Globus pallidus (tissue), 1 donor: ENCODE measurements around the gene PKHD1.

Experiments
- DNase-seq: peaks from one replicate; pipeline ENCODE4 v3.0.0-alpha.2; 2015; ENCODE audit warnings: low spot score

Gene PKHD1

GRCh38 chr6:52087498-52087999, at the start of gene PKHD1:
PKHD1 (minus strand) TSS chr6:52087613; CDS start chr6:52084933, 2,680 bp downstream.
- DNase-seq = no peak

GRCh38 chr6:52136934-52137467, 49.6 kb upstream of the PKHD1 start:
- no peak for DNase-seq

- DNase-seq = no peak
These were observed 48.6 kb upstream of the PKHD1 start for GRCh38 chr6:52136055-52136454.

- DNase-seq = no peak
These were observed 47.8 kb upstream of the PKHD1 start for GRCh38 chr6:52135217-52135616.

- no peak for DNase-seq
These were observed 46.6 kb upstream of the PKHD1 start for GRCh38 chr6:52134011-52134410.

- DNase-seq = no peak
These were observed 45.9 kb upstream of the PKHD1 start for GRCh38 chr6:52133324-52133723.

- DNase-seq = no peak
These were observed 44.9 kb upstream of the PKHD1 start for GRCh38 chr6:52132292-52132691.

- no peak for DNase-seq
These were observed 43.0 kb upstream of the PKHD1 start for GRCh38 chr6:52130440-52130839.

- DNase-seq = no peak
These were observed 40.5 kb upstream of the PKHD1 start for GRCh38 chr6:52127957-52128356.

- DNase-seq = no peak
These were observed 38.8 kb upstream of the PKHD1 start for GRCh38 chr6:52126231-52126630.

- no peak for DNase-seq
These were observed 38.2 kb upstream of the PKHD1 start for GRCh38 chr6:52125572-52125971.

GRCh38 chr6:52125139-52125538, 37.7 kb upstream of the PKHD1 start:
- DNase-seq = no peak

GRCh38 chr6:52124126-52125121, 37.0 kb upstream of the PKHD1 start:
- DNase-seq = no peak

- DNase-seq = no peak
These were observed 35.8 kb upstream of the PKHD1 start for GRCh38 chr6:52123251-52123650.

GRCh38 chr6:52117352-52117751, 29.9 kb upstream of the PKHD1 start:
- DNase-seq = no peak

- no peak for DNase-seq
These were observed 29.2 kb upstream of the PKHD1 start for GRCh38 chr6:52116605-52116948.

- no peak for DNase-seq
These were observed 28.6 kb upstream of the PKHD1 start for GRCh38 chr6:52115891-52116604.

GRCh38 chr6:52115145-52115741, 27.8 kb upstream of the PKHD1 start:
- DNase-seq = no peak

GRCh38 chr6:52109171-52109571, 21.8 kb upstream of the PKHD1 start:
- no peak for DNase-seq

- no peak for DNase-seq
These were observed 20.7 kb upstream of the PKHD1 start for GRCh38 chr6:52108128-52108527.

GRCh38 chr6:52106994-52107393, 19.6 kb upstream of the PKHD1 start:
- no peak for DNase-seq

GRCh38 chr6:52104979-52105378, 17.6 kb upstream of the PKHD1 start:
- no peak for DNase-seq
